ENCODE data around the gene GORASP2.

Gene GORASP2

DNA sequence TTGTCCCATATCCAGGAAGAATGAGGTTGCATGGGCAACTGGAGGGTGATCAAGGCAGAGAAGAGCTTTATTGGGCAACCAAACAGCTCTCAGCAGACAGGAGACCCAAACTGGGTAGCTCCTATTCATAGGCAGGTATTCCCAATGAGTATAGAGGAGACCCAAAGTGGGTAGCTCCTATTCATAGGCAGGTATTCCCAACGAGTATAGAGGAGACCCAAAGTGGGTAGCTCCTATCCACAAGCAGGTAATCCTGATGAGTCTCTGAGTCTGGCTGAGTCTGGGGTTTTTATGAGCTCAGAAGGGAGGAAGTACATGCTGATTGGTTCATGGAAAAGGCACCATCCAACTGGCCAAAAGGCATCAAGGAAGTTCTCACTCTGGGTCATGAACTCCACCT is 5.3 kb upstream of the GORASP2 start:
- no peak for FAIRE-seq

DNA sequence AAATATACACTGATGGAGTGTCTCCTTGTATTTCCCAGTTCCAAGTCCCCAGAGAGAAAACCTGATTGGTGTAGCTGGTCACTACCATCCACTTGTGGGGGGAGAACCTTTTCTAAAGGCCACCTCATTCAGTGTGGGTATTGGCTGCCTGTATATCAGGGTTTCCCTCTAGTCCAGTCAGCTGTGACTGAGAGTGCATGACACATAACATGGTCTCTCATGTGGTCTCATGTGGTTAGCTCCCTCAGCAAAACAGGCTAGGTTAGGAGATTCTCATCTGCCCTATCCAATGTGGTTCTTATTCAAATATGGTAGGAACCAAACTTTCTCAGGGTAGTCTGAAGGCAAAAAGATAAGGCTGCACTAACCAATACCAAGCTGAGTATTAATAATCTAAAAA is 4.1 kb upstream of the GORASP2 start:
- no peak for FAIRE-seq

DNA sequence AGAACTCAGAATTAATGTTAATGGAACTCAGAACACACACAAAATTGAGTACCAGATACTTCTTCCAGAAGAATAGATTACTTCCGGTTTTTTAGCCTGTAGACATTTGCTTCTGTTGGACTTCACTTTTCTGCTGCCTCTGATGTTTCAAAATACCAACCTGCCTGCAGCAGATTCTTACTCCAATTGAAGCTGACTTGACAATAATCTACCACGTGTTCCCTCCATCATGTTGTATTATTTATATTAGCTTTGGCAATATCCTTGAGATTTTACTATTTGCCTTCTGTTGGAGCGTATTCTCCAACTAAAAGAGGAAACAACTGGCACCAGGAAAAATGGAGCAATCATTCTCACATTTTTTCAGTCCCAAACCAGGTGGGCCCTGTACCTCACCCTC is 3.1 kb upstream of the GORASP2 start:
- FAIRE-seq: no peak

DNA sequence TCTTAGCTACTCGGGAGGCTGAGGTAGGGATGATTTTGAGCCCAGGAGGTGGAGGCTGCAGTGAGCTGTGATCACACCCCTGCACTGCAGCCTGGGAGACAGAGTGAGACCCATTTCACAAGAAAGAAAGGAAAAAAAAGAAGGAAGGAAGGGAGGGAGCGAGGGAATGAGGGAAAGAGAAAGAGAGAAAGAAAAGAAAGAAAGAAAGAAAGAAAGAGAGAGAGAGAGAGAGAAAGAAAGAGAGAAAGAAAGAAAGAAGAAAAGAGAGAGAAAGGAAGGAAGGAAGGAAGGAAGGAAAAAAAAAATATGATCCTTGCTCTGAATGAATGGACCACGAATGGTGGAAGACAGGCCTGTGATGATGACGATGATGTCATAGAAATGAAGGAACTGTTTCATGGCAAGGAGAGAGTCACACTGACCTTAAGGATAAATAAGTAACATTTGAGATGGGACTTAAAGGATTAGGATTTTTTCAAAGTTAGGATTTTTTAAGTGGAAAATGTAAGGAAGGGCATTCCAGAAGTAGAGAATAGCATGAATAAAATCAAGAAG is 2.2 kb upstream of the GORASP2 start:
- no peak for FAIRE-seq

DNA sequence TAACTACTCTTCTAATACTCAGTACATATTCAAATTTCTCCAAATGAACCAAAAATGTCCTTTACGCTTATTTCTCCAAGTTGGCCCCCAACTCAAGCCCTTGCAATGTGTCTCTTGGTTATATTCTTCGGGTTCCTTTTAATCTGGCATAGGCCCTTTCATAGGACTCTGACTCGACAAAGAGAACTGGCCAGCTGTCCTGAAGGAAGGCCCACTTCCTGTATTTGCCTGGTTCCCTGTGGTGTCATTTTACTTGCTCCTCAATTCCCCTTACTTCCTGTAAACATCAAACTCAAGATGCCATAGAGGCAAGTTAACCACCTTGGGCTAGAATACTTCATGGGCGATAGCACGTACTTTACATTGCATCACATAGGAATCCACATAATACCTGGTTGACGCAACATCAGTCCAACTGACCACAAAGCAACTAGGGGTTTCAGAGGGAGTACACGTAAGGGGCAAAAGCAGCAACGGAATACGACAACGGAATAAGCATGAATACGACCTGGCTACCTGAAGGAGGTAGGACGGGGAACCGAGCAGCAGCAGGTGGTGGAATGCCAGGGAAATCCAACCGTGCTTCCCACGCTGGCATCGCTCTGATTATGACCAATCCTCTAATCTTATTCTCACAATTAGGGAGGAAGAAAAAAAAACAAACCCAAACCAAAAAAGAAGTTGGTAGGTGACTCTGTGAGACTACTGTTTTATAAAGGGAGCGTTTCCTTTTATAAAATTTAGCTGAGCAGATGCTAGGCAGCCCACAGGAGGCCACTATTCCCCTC is 823 bp upstream of the GORASP2 start:
- FAIRE-seq: no peak

DNA sequence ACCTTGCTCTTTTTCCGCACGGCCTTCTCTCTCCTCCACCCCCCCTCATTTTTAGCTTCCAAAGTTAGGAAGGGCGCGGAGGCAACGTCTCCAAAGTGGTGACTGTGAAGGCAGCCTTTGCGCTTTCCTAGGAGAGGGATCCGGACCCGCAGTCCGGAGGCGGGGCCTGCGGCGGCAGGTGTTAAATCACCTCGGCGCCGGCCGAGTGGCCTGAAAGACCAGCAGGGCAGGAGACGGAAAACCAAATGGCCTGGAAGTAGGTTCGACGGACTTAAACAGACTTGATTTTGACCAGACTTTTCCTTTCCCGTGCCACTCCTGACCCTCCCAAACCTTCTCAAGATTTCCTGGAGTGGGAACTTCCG is 615 bp downstream of the GORASP2 start:
- FAIRE-seq: no peak

DNA sequence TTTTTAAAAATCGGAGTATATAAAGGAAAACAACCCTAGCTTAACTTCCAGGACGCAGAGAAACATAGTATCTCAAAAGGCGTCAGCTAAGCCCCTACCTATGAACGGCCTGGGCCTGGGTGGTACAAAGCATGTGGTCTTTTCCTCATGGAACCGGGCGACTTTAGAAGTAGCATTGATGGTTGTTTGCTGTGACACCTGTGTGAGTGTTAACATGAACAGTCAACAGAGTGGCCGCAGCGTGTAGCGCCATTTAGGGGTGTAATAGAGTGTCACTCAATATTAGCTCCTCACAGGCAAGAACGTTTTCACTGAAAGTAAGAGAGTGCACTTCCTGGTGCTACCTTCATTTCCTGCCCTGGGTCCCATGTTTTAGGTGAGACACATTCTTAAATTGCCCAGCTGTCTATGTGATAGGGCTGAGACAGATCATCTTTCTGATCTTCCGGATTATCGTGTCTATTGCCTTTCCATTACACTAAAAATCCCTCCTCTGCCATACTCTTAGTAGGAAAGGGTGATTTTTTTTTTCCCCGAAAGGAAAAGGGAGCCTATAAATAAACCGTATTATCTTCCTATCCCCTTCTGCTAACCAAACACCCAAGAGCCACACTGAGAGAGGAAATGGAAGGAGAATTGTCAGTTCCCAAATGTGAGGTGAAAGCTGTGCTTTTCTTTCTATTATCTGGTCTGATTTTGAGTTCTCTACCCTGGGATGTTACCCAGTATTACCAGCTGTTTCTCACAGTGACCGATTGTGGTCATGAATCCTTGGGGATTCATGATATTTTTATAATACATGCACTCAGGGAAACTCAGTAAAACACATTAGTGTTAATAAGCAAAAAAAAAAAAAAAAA is 1.3 kb downstream of the GORASP2 start:
- no peak for FAIRE-seq

DNA sequence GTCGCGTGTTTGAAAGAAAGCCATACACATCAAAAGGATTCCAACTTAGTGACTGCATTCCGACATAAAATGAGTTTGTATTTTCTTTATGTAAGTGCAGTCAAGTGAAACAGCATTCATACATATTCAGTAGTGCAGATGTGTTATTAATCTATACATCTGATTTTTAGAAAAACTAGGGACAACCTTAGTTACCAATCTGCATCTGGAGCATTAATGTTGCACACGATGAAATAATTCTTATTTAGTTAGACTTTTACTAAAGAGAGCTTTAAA is 1.9 kb downstream of the GORASP2 start:
- FAIRE-seq: no peak

DNA sequence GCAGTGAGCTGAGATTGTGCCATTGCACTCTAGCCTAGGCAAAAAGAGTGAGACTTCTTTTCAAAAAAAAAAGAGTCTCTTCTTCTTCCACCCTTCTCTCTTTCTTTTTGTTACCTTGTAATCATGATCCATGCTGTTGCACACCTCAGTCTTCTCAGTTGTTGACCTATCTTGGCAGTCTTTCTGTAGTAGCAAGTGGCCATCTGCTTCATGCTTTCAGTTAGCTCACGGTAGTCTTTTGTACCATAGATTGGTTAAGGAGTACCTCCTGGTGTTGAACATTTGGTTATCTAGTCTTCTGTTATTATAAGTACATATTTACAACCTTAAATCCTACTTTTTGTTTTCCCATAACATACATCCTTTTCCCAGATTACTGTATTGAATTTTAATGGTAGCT is 3.1 kb downstream of the GORASP2 start:
- FAIRE-seq: no peak

DNA sequence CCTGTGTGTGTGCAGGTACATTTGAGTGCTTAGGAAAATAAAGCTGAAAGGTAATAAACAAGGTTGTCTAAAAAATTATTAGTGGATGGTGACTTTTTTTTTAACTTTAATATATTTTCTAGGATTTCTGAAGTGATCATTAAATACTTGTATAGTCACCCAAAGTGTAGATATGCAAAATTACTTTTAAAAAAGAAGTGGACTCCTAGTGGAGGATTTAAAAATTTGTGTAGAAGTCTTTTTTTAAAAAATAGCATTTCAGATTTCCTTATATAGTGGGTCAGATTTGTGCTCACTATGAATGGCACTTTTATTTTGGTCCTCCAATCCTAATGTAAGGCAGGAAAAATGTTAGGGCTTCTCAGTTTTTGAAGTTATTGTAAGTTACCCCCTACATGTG is 3.9 kb downstream of the GORASP2 start:
- no peak for FAIRE-seq

DNA sequence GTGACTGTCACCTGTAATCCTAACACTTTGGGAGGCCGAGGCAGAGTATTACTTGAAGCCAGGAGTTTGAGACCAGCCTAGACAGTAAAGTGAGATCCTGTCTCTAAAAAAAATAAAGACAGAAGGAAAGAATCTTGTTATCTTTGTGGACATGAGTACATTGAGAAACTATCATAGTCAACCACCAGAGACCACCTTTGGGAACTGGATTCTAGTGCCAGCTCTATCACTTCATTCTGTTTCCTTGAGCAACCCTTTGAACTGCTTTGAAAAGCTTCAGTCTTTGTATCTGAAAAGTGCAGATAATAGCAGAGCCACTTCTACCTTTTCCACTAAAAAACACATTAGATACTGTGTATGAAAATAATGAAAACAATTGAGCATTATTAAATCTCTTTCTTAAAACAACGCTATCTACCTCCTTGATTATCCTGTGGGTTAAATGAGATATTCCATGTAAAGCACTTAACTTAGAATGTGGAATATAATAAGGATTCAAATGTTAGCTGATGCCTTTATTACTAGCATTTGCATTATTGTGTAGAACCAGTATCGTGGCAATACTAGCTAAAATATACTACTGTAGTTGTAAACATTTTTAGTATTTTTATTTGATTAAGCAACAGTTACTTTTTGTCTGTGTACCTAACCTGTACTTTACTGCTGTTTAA is 8.8 kb downstream of the GORASP2 start:
- FAIRE-seq: no peak

DNA sequence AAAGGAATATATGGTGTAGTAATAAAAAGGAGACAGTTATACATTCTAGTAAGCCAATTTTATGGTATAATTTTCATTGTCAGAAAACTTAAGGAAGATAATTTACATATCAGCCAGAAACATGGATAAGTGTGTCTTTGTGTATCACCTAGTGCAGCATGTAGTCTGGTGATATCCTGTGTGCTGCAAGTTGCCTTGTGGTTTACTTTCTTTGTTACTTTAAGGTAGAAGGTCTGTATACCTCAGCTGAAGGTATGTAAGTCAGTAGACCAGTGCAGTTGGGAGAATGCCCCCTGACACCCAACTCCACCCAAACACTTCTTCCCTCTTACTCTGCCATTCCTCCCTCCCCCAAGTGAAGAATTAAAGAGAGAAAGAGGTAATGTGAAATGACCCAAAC is 11.0 kb downstream of the GORASP2 start:
- FAIRE-seq: no peak

DNA sequence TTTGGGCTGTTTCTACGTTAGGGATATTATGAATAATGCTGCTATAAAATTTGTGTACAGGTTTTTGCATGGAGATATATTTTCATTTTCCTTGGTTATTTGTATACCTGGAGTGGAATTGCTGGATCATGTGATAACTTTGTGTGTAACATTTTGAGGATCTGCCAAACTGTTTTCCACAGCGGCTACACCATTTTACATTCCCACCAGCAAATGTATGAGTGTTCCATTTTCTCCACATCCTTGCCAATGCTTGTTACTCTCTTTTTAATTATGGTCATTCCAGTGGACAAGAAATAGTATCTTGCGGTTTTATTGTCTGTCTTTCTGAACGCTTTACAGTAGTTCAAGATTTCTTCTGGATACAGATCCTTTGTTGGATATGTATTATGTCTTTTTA is 13.6 kb downstream of the GORASP2 start:
- FAIRE-seq: no peak

DNA sequence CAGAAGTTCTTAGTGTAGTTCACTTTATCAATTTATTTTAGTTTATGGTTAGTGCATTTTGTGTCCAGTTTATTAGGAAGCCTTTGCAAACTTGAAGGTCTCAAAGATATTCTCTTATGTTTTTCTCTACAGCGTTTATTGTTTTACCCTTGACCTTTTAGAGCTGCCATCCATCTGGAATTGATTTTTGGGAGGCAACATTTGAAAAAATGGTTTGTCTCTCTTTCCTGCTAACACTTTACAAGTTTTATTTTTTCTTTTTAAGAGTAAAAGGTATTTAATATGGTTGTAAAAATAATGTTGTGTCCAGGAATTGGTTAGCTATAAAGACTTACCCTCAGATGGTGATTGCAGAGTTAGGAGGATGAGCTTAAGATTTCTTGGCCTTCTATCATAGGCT is 14.0 kb downstream of the GORASP2 start:
- no peak for FAIRE-seq

DNA sequence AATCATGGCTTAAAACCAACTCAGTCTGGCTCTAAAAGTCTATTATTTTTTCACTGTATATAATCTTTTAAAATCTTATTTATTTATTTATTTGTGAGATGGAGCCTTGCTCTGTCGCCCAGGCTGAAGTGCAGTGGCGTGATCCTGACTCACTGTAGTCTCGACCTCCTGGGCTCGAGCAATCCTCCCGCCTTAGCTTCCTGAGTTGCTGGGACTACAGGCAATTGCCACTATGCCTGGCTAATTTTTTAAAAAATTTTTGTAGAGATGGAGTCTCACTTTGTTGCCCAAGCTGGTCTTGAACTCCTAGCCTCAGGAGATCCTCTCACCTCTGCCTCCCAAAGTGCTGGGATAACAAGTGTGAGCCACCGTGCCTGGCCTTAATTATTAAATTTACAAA is 14.5 kb downstream of the GORASP2 start:
- FAIRE-seq: no peak

DNA sequence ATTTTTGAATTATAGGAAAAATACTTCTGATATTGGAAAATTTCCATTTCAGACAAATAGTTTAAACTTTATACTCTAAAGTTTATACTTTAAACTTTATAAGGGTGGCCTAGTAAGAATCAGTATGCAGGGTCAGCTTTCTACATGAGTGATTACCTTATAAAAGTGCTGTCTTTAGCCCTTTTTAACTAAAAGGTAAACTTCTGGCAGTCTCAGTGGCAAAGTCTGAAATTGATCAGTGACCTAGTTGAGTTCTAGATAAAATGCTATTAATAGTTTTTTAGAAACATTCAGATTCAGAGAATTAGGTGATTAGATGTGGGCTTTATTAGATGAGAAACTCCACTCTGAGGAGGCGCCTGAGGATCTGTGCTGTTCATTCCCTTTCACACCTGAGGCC is 15.5 kb downstream of the GORASP2 start:
- FAIRE-seq: no peak

DNA sequence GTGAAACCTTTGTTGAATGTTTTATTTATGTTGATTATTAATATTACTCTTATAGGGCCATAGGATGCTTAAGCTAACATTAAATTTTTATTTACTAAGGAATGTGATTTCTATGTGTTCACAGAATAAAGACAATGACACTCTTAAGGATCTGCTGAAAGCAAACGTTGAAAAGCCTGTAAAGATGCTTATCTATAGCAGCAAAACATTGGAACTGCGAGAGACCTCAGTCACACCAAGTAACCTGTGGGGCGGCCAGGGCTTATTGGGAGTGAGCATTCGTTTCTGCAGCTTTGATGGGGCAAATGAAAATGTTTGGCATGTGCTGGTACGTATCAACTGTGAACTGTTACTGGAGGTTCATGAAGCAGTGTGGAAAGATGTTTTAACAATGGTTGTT is 20.4 kb downstream of the GORASP2 start:
- FAIRE-seq: no peak

DNA sequence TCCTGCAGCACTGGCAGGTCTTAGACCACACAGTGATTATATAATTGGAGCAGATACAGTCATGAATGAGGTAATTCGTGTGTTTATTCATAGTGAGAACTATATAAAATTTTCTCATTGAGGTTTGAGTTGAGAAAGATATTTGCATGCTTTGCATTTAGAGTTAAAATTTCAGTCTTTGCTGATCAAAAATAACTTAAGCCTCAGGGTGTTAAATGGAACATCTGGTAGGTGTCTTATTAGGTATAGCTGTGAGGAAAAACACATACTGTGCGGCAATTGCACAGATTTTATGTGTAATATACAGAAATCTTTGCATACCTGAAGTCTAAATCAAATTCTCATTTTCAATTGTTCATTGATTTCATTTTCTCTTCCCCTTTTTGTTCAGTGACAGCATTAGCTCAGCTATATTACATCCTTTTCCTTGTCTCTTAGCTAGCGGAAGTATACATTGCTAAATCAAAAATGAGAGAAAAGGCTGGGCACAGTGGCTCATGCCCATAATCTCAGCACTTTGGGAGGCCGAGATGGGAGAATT is 21.2 kb downstream of the GORASP2 start:
- no peak for FAIRE-seq

DNA sequence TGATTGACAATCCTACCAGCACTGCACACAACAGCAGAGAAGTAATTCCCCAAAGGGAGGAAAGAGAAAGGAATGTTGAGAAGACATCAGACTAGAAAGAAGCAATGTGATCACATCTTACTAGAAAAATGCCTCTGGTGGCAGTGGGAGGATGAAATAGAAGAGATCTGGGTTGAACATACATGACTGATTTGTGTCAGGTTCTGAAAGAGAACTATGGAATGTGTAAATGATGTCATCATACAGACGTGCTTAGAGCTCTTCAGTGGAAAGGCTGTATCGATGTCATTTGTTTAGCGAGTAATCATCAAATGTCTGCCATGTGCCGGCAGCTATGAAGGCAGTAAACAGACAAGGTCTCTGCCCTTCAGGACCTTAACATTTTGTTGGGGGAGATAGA is 24.9 kb downstream of the GORASP2 start:
- no peak for FAIRE-seq

DNA sequence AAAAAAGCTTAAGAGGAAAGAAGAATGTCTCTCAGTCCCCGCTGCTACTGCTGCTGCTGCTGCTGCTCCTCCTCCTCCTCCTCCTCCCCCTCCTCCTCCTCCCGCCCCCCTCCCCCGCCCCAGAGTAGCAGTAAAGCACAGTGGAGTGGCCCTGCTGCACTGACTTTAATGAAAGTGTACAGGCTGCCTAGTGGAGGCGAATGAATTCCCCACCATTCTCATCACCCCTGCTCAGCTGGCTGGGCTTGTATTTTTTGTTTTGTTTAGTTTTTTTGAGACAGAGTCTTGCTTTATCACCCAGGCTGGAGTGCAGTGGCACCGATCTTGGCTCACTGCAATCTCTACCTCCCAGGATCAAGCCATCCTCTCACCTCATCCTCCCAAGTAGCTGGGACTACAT is 34.3 kb downstream of the GORASP2 start:
- FAIRE-seq: no peak

DNA sequence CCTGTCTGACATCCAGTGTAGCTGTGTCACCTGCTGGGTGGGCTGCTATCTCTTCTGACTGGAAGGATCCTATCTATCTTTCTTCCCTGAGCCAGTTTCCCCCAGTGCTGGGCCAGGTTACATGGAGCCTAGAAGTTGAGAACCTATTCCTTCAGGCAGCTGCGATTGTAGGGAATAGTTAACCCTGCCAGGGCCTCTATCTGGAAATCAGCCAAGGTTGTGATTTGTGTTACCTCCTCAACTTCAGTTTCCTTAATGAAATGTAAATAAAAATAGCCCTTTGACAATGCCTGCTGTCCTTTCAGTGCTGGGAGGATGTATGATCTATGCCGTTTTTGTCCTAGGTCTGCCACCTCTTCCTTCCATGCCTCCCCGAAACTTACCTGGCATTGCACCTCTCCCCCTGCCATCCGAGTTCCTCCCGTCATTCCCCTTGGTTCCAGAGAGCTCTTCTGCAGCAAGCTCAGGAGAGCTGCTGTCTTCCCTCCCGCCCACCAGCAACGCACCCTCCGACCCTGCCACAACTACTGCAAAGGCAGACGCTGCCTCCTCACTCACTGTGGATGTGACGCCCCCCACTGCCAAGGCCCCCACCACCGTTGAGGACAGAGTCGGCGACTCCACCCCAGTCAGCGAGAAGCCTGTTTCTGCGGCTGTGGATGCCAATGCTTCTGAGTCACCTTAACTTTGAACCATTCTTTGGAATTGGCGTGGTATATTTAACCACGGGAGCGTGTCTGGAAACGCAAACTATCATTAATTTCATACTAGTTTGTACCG is 36.6 kb downstream of the GORASP2 start:
- no peak for FAIRE-seq

DNA sequence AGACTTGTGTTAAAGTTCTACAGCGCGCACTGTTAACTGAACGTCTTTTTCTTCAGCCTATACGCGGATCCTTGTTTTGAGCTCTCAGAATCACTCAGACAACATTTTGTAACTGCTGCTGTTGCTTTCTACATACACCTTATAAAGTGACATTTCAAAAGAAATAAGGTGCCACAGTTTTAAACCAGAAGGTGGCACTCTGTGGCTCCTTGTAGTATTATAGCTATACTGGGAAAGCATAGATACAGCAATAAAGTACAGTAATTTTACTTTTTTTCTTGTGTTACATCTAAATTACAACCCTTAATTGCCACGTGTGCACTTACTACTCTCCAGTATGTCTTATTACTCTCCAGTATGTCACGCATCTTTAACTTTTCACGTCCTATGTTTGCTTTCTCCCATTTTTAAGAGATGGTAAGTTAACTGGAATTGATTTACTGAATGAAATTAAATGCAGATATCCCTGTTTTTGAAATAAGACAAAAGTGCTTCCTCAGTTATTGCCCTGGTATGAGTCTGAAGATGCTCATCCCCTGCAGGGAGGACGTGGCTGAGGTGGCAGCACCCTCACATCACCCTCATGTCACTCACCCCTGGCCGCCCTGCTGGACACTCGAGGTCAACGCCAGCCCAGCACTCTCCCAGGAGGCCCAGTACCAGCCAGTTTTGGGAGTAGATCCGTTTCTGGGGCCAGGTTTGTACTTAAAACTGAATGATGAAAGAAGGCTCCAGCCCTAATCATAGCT is 37.8 kb downstream of the GORASP2 start:
- FAIRE-seq: no peak

All from TTC549 (cell line).